GM10266 (cell line): ENCODE data around the gene GNG2.

Experiments used
- DNase-seq: peaks from one replicate; pipeline ENCODE4 v3.0.0; 2012; ENCODE audit errors: extremely low spot score
- CTCF ChIP-seq: IDR thresholded peaks from 2 replicates; pipeline ENCODE4 v1.5.1; 2012; ENCODE audit warnings: mild to moderate bottlenecking, low read depth; ENCODE audit not compliant: control insufficient read depth, insufficient read depth; ENCODE audit errors: missing control alignments

GNG2 gene

GRCh38 chr14:51967521-51967920 lies 107.1 kb downstream of the GNG2 start:
- TF ChIP-seq CTCF: no peak
- DNase-seq: no peak

GRCh38 chr14:51969852-51970540 lies 109.6 kb downstream of the GNG2 start:
- DNase-seq: no peak
- TF ChIP-seq CTCF: no peak

- TF ChIP-seq CTCF: no peak
Measured at GRCh38 chr14:51972566-51972965, 112.2 kb downstream of the GNG2 start.

GRCh38 chr14:51977075-51977474 lies 116.7 kb downstream of the GNG2 start:
- no peak for DNase-seq
- no peak for TF ChIP-seq CTCF

More at GRCh38 chr14:51972566-51972965, 112.2 kb downstream of the GNG2 start:
- no peak for DNase-seq

GRCh38 chr14:51978681-51979085 lies 118.3 kb downstream of the GNG2 start:
- DNase-seq: no peak
- no peak for TF ChIP-seq CTCF

- peak; percentile 91 for TF ChIP-seq CTCF
- DNase-seq: peak; percentile 63
Measured at GRCh38 chr14:51979088-51979709, 118.8 kb downstream of the GNG2 start.

GRCh38 chr14:51981218-51981854 lies 120.9 kb downstream of the GNG2 start:
- DNase-seq: peak; percentile 33
- no peak for TF ChIP-seq CTCF
